22Rv1 (cell line): ENCODE measurements around the gene DYNC2H1.

Experiments used
- CTCF ChIP-seq: fragments of 450-650 bp; IDR thresholded peaks from 2 replicates; pipeline ENCODE4 v1.5.1; 2017; ENCODE audit warnings: mild to moderate bottlenecking
- ZFX ChIP-seq: fragments of 450-650 bp; IDR thresholded peaks from 2 replicates; pipeline ENCODE4 v1.6.1; 2017; ENCODE audit warnings: antibody characterized with exemption, borderline replicate concordance

DNA sequence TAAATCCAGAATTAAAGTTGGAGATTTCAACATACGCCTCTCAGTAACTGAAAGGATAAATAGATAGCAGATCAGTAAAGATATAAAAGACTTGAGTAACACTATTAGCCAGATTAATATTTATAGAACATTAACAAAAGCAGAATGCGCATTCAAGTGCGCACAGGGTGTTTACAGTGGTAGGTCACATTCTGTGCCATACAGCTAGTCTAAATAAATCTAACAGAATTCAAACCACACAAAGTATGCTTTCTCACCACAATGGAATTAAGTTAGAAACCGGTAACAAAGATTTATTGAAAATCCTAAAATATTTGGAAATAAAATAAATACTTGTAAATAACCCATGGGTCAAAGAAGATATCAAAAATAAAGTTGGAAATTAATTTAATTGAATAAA, 341.0 kb downstream of the DYNC2H1 start:
- no peak for TF ChIP-seq CTCF
- TF ChIP-seq ZFX: no peak
